Mesothelial cell of epicardium (in vitro differentiated cells): Measurements from ENCODE around the gene DCDC1. TPM values are rescaled to one million over a fixed set of nuclear protein-coding genes. Genes with fewer than 3 reads are reported as not detected.
A peak's percentile ranks its signal among the peaks of the same experiment; 100 is the strongest.

ENCODE experiments used
- DNase-seq, 2 experiments: peaks; one replicate each; pipeline ENCODE4 v3.0.0; 2021; ENCODE audit warnings: low spot score in 2 of 2; ENCODE audit not compliant: unreplicated experiment in 2 of 2
- H3K27ac Mint-ChIP-seq: 2 replicates; pipeline ENCODE4 v1.8.0; 2021; ENCODE audit warnings: mixed read lengths
- H3K27me3 Mint-ChIP-seq: 2 replicates; pipeline ENCODE4 v1.8.0; 2021; ENCODE audit warnings: low read depth, mixed read lengths
- H3K36me3 Mint-ChIP-seq: 2 replicates; pipeline ENCODE4 v1.8.0; 2021; ENCODE audit warnings: mixed read lengths
- H3K4me1 Mint-ChIP-seq: 2 replicates; pipeline ENCODE4 v1.8.0; 2021; ENCODE audit warnings: mixed read lengths
- H3K4me3 Mint-ChIP-seq: 2 replicates; pipeline ENCODE4 v1.8.0; 2021; ENCODE audit warnings: mild to moderate bottlenecking, moderate library complexity, mixed read lengths
- H3K9me3 Mint-ChIP-seq: 2 replicates; pipeline ENCODE4 v1.8.0; 2021; ENCODE audit warnings: mixed read lengths
- CTCF ChIP-seq: fragments of 200-600 bp; sonication (generic); IDR thresholded peaks from one replicate; pipeline ENCODE4 v1.5.0; 2021; ENCODE audit warnings: antibody characterized with exemption; ENCODE audit not compliant: unreplicated experiment
- total RNA-seq: library from RNA; stranded (reverse); gene quantifications from 3 replicates; pipeline ENCODE4 v1.2.1, GENCODE V29; 2021

Gene DCDC1
- total RNA-seq, 1 donor from 2014 or later: 1.2 TPM

- no peak overlapping the region for H3K27ac Mint-ChIP-seq
- TF ChIP-seq CTCF: no peak
- no peaks in the 10 kb centered on the region for H3K27me3 Mint-ChIP-seq
- no peak overlapping the region for H3K4me3 Mint-ChIP-seq
- H3K4me1 Mint-ChIP-seq: peaks cover 23% of the 10 kb centered on the region
- no peaks in the 10 kb centered on the region for H3K9me3 Mint-ChIP-seq
- no peak for DNase-seq
- no peaks in the 10 kb centered on the region for H3K36me3 Mint-ChIP-seq
Measured at GRCh38 chr11:30908272-30908671, 461.3 kb downstream of the DCDC1 start.

GRCh38 chr11:30902929-30903328 lies 466.6 kb downstream of the DCDC1 start:
- Mint-ChIP-seq H3K27ac (no peak overlapping the region), H3K27me3 (no peaks in the 10 kb centered on the region), H3K36me3 (no peaks in the 10 kb centered on the region), H3K4me1 (peaks cover 6% of the 10 kb centered on the region), H3K4me3 (no peak overlapping the region), H3K9me3 (no peaks in the 10 kb centered on the region)
- no peak for TF ChIP-seq CTCF
- DNase-seq: no peak

GRCh38 chr11:30895046-30895445 lies 474.5 kb downstream of the DCDC1 start:
- Mint-ChIP-seq H3K36me3 (no peaks in the 10 kb centered on the region), H3K27me3 (no peaks in the 10 kb centered on the region), H3K4me1 (peaks cover 16% of the 10 kb centered on the region), H3K4me3 (no peak overlapping the region), H3K9me3 (peaks cover 5% of the 10 kb centered on the region), H3K27ac (no peak overlapping the region)
- TF ChIP-seq CTCF: no peak
- no peak for DNase-seq

- no peaks in the 10 kb centered on the region for H3K27me3 Mint-ChIP-seq
- no peak for DNase-seq
- no peak overlapping the region for H3K4me3 Mint-ChIP-seq
- H3K27ac Mint-ChIP-seq: no peak overlapping the region
- no peak for TF ChIP-seq CTCF
- no peaks in the 10 kb centered on the region for H3K36me3 Mint-ChIP-seq
- peaks cover 6% of the 10 kb centered on the region for H3K9me3 Mint-ChIP-seq
- peaks cover 19% of the 10 kb centered on the region for H3K4me1 Mint-ChIP-seq
Measured at GRCh38 chr11:30893318-30893717, 476.2 kb downstream of the DCDC1 start.

- Mint-ChIP-seq H3K27me3 (no peaks in the 10 kb centered on the region), H3K27ac (peak overlapping the region; percentile 65), H3K36me3 (no peaks in the 10 kb centered on the region), H3K9me3 (peaks cover 6% of the 10 kb centered on the region), H3K4me1 (peaks cover 19% of the 10 kb centered on the region), H3K4me3 (no peak overlapping the region)
- no peak for DNase-seq
- TF ChIP-seq CTCF: no peak
Measured at GRCh38 chr11:30889143-30889794, 480.3 kb downstream of the DCDC1 start.
